Measurements from ENCODE around the gene TMEM190. TPM values are rescaled to one million over a fixed set of nuclear protein-coding genes. Genes with fewer than 3 reads are reported as not detected.
A peak's percentile ranks its signal among the peaks of the same experiment; 100 is the strongest.

The TMEM190 gene
- total and polyA plus RNA-seq, 2 of the 8 experiments (the other 6 are each of a cell fraction or from before 2014, with no cell fraction given): 1.6 TPM; not detected in 1

- peaks cover 0 to 3% (median 0%) of the 10 kb centered on the region in 4 experiments; a peak in 1 of 7 replicates for H3K27me3 ChIP-seq (replicated peaks in 1 of 4; ENCODE audit: control insufficient read depth in 3 of 4, extremely low read depth in 1 of 4, insufficient read depth in 3 of 4, low read length in 3 of 4)
- FAIRE-seq: peak; percentile 96
- H2AFZ ChIP-seq (ENCODE audit: low read length): peak within 1 kb of the TSS; percentile 27
- peak within 1 kb of the TSS; percentile 86 for H4K91ac ChIP-seq (replicated peaks; ENCODE audit: insufficient read length, low read length)
- peaks cover 0 to 16% (median 9%) of the 10 kb centered on the region in 4 experiments; a peak in 6 of 7 replicates for H3K4me1 ChIP-seq (replicated peaks in 1 of 4; ENCODE audit: control insufficient read depth in 3 of 4, insufficient read depth in 4 of 4, low read length in 3 of 4)
- no peak within 1 kb of the TSS for H2BK20ac ChIP-seq (ENCODE audit: low read length)
- POLR2A ChIA-PET (ENCODE audit: partially characterized antibody): interaction anchor here (0.7 to 4.1 kb wide), 35 partner anchors 8 to 193 kb away, joined by 3 to 30 read pairs (median 5); partner anchors contain the start of genes BRSK1, GARIN5B, HSPBP1 and RPL28
- H4K5ac ChIP-seq (ENCODE audit: insufficient read length, low read depth, low read length): peak within 1 kb of the TSS; percentile 89
- H3K79me1 ChIP-seq (ENCODE audit: low read depth, low read length): peaks cover 5% of the 10 kb centered on the region; the same call in 1 of the 2 replicates
- peak within 1 kb of the TSS; percentile 69 to 85 (median 84) for H3K4me3 ChIP-seq (ENCODE audit: extremely low read depth in 1 of 4, insufficient read depth in 2 of 4, low read depth in 3 of 4, low read length in 4 of 4)
- CTCF ChIA-PET (ENCODE audit: partially characterized antibody): interaction anchor here (0.6 to 2.1 kb wide), 16 partner anchors 10 to 876 kb away, joined by 3 to 12 read pairs (median 4); partner anchors contain the start of genes LENG9, TMEM150B and TMEM238
- peak within 1 kb of the TSS; percentile 79 to 94 for H3K4me2 ChIP-seq (ENCODE audit: insufficient read depth in 1 of 2, low read depth in 2 of 2, low read length in 2 of 2)
- 2% methylated on average over 48 of the region's 63 CpGs; no CpG with 5 or more reads in 1 of the 2 experiments for WGBS, 2 experiments (ENCODE audit: extremely low coverage in 1 of 2, insufficient coverage in 1 of 2, insufficient read length in 1 of 2, insufficient replicate concordance in 2 of 2, low coverage in 1 of 2, low lambda C conversion rate in 2 of 2, missing lambda C conversion rate in 1 of 2)
- peak within 1 kb of the TSS in 3 of 4 experiments; percentile 82 to 92 (median 84); a peak in 6 of 7 replicates for H3K9ac ChIP-seq (replicated peaks in 1 of 4; ENCODE audit: extremely low read depth in 1 of 4, low read depth in 3 of 4, low read length in 3 of 4)
- H4K8ac ChIP-seq (ENCODE audit: extremely low read depth, insufficient read depth, low read length): peak within 1 kb of the TSS; percentile 98
- H3K56ac ChIP-seq (replicated peaks; ENCODE audit: insufficient read length, low read depth, low read length): peak within 1 kb of the TSS; percentile 88
- H3K27ac ChIP-seq (ENCODE audit: low read depth, low read length): peak within 1 kb of the TSS; percentile 99
- no peak within 1 kb of the TSS for H2BK120ac ChIP-seq (replicated peaks; ENCODE audit: low read depth, low read length)
- H3K23ac ChIP-seq (ENCODE audit: insufficient read length): no peak within 1 kb of the TSS
- H2BK15ac ChIP-seq (ENCODE audit: low read length): peak within 1 kb of the TSS; percentile 83
- H3K4ac ChIP-seq (replicated peaks; ENCODE audit: insufficient read length, low read depth, low read length): peak within 1 kb of the TSS; percentile 19
- H3K14ac ChIP-seq (ENCODE audit: insufficient read length): no peak within 1 kb of the TSS
- peaks cover 0 to 3% of the 10 kb centered on the region in 2 experiments; a peak in 1 of 4 replicates for H3K79me2 ChIP-seq (ENCODE audit: control insufficient read depth in 1 of 2, insufficient read depth in 2 of 2, low read length in 2 of 2)
- peak; percentile 100 for DNase-seq (ENCODE audit: low read depth in 1 of 2, low spot score in 2 of 2)
- peaks cover 0 to 20% (median 12%) of the 10 kb centered on the region in 4 experiments; a peak in 4 of 8 replicates for H3K36me3 ChIP-seq (ENCODE audit: control insufficient read depth in 2 of 4, insufficient read depth in 4 of 4, low read length in 3 of 4)
- H2AK5ac ChIP-seq (ENCODE audit: low read depth, low read length): peak within 1 kb of the TSS; percentile 86
- peaks cover 20% of the 10 kb centered on the region; the same call in 1 of the 2 replicates for H3K23me2 ChIP-seq (ENCODE audit: low read depth, low read length)
- H2BK12ac ChIP-seq (ENCODE audit: low read depth, low read length): peak within 1 kb of the TSS; percentile 89
- peak within 1 kb of the TSS; percentile 85 for H3K18ac ChIP-seq (ENCODE audit: extremely low read depth, low read length)
- H3K9me3 ChIP-seq (ENCODE audit: insufficient read depth in 2 of 2, low read depth in 1 of 2, low read length in 1 of 2): no peaks in the 10 kb centered on the region
- peaks cover 0 to 6% of the 10 kb centered on the region in 2 experiments for H4K20me1 ChIP-seq (replicated peaks in 1 of 2; ENCODE audit: control insufficient read depth in 1 of 2, insufficient read depth in 2 of 2, low read length in 2 of 2)
- peak within 1 kb of the TSS; percentile 97 for H2BK5ac ChIP-seq (ENCODE audit: low read depth, low read length)
- TF ChIP-seq TBP (IDR thresholded peaks at IDR 0.05; ENCODE audit: low read depth, low read length) (peak; percentile 73), RFX5 (IDR thresholded peaks at IDR 0.05; ENCODE audit: borderline replicate concordance, low read depth, low read length) (peak; percentile 25; the same call in 1 of the 2 replicates), BACH1 (IDR thresholded peaks at IDR 0.05; ENCODE audit: low read length) (peak; percentile 36; the same call in 1 of the 2 replicates), TAF1 (IDR thresholded peaks at IDR 0.05; ENCODE audit: low read depth, low read length) (peak; percentile 83), SP4 (IDR thresholded peaks at IDR 0.05; ENCODE audit: low read length) (peak; percentile 69; the same call in 1 of the 2 replicates), TEAD4 (IDR thresholded peaks at IDR 0.05; ENCODE audit: low read depth, low read length) (no peak), SUZ12 (IDR thresholded peaks at IDR 0.05; ENCODE audit: low read length) (no peak), CEBPB (IDR thresholded peaks at IDR 0.05; ENCODE audit: low read depth, low read length) (no peak), ZNF274 (IDR thresholded peaks at IDR 0.05; ENCODE audit: borderline replicate concordance, extremely low read depth, low read length) (no peak), MAX (IDR thresholded peaks at IDR 0.05) (no peak), SIX5 (IDR thresholded peaks at IDR 0.05; ENCODE audit: low read depth, low read length) (no peak), NRF1 (IDR thresholded peaks at IDR 0.05; ENCODE audit: low read depth, low read length) (peak; percentile 27; the same call in 1 of the 2 replicates)
These were observed 37.3 kb upstream of the TMEM190 start, which contains the start of gene KMT5C for GRCh38 chr19:55339105-55339888. Gene KMT5C, plus strand, starts transcription at chr19:55339876. Its CDS starts 2,061 bp downstream, at chr19:55341937.
